OCI-LY1 (cell line): Measurements from ENCODE around the gene TMEM244.

Source experiments
- EZH2 ChIP-seq: fragments of 200-600 bp; sonication (generic), shearing (Covaris generic); IDR thresholded peaks from 2 replicates; pipeline ENCODE4 v1.8.0; 2017; ENCODE audit warnings: borderline replicate concordance, mixed run types, mild to moderate bottlenecking, antibody characterized with exemption, low read length, moderate library complexity, mixed read lengths
- TF ChIP-seq, protein P1 (sequence below): fragments of 200-600 bp; sonication (generic), shearing (Covaris generic); IDR thresholded peaks from 2 replicates; pipeline ENCODE4 v1.5.1; 2017; ENCODE audit warnings: mild to moderate bottlenecking, antibody characterized with exemption, low read length, moderate library complexity, mixed read lengths

- TF ChIP-seq, protein P1, sequence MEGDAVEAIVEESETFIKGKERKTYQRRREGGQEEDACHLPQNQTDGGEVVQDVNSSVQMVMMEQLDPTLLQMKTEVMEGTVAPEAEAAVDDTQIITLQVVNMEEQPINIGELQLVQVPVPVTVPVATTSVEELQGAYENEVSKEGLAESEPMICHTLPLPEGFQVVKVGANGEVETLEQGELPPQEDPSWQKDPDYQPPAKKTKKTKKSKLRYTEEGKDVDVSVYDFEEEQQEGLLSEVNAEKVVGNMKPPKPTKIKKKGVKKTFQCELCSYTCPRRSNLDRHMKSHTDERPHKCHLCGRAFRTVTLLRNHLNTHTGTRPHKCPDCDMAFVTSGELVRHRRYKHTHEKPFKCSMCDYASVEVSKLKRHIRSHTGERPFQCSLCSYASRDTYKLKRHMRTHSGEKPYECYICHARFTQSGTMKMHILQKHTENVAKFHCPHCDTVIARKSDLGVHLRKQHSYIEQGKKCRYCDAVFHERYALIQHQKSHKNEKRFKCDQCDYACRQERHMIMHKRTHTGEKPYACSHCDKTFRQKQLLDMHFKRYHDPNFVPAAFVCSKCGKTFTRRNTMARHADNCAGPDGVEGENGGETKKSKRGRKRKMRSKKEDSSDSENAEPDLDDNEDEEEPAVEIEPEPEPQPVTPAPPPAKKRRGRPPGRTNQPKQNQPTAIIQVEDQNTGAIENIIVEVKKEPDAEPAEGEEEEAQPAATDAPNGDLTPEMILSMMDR: no peak
- TF ChIP-seq EZH2: no peak
These were observed 48.9 kb downstream of the TMEM244 start for GRCh38 chr6:129812145-129812777.
